Measurements from ENCODE around the gene ALDH7A1.

DNA sequence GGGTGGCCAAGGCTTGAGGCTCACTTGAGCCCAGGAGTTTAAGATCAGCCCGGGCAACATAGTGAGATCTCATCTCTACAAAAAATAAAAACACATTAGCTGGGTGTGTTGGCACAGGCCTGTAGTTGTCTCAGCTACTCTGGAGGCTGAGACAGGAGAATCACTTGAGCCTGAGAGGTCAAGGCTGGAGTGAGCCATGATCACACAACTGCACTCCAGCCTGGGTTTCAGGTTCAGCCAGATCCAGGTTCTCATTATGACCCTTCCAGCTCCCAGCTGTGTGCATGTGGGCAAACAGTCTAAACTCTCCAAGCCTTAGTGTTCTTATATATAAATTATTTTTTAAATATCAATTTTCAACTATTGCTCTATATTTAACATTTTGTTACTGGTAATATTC, 67.9 kb downstream of the ALDH7A1 start:
- TF ChIP-seq, protein P1, sequence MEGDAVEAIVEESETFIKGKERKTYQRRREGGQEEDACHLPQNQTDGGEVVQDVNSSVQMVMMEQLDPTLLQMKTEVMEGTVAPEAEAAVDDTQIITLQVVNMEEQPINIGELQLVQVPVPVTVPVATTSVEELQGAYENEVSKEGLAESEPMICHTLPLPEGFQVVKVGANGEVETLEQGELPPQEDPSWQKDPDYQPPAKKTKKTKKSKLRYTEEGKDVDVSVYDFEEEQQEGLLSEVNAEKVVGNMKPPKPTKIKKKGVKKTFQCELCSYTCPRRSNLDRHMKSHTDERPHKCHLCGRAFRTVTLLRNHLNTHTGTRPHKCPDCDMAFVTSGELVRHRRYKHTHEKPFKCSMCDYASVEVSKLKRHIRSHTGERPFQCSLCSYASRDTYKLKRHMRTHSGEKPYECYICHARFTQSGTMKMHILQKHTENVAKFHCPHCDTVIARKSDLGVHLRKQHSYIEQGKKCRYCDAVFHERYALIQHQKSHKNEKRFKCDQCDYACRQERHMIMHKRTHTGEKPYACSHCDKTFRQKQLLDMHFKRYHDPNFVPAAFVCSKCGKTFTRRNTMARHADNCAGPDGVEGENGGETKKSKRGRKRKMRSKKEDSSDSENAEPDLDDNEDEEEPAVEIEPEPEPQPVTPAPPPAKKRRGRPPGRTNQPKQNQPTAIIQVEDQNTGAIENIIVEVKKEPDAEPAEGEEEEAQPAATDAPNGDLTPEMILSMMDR (IDR thresholded peaks at IDR 0.05), result no peak
- no peak for TF ChIP-seq POLR2A (IDR thresholded peaks at IDR 0.05)
